NCI-H2081 (cell line): ENCODE measurements around the gene SFMBT1.
"Not testable (repeated sequence)": the region's sequence is repeated elsewhere in the genome, so short reads cannot be mapped to it uniquely, and the experiment has no call there.

ENCODE experiments used
- DNase-seq, 2 experiments: peaks; one replicate each; lab custom pipeline; 2025; lab: John Stamatoyannopoulos, UW

SFMBT1 gene

DNA sequence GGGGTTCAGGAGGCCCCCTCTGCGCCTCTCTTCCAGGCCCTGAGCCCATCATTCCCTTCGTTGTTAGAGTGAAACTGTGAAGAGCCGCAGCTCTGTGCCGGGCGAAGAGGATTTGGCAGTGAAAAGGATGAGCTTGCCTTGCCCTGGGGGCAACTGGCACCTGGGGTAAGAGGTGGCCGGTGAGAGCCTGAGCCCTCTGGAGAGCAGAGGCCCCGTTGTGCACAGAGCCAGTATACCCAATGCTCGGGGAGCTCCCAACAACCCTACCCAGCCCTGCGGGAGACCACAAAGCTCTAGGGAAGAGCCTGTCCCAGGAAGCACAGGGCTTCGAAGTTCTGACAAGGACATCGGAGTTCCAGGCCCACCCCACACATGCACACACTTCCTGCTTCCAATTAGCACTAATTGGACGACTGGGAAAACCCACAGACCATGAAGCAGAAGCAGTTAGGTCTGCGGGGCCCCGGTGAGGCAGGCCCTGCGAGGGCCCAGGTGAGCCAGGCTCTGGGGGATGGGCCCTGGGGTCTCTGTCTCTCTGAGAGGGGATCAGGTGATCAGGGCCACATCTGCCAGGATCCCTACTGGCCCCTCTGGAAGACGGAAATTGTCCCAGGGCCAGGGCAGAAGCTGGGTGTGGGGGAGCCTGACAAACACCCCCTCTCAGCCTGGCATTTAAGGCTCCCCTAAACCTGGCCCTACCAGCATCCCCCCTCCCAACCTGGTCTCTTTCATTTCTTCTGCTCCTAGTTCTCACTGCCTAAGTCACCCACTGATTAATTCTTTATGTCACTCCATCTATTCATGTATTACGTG lies 27.9 kb upstream of the SFMBT1 start:
- no peak for DNase-seq

DNA sequence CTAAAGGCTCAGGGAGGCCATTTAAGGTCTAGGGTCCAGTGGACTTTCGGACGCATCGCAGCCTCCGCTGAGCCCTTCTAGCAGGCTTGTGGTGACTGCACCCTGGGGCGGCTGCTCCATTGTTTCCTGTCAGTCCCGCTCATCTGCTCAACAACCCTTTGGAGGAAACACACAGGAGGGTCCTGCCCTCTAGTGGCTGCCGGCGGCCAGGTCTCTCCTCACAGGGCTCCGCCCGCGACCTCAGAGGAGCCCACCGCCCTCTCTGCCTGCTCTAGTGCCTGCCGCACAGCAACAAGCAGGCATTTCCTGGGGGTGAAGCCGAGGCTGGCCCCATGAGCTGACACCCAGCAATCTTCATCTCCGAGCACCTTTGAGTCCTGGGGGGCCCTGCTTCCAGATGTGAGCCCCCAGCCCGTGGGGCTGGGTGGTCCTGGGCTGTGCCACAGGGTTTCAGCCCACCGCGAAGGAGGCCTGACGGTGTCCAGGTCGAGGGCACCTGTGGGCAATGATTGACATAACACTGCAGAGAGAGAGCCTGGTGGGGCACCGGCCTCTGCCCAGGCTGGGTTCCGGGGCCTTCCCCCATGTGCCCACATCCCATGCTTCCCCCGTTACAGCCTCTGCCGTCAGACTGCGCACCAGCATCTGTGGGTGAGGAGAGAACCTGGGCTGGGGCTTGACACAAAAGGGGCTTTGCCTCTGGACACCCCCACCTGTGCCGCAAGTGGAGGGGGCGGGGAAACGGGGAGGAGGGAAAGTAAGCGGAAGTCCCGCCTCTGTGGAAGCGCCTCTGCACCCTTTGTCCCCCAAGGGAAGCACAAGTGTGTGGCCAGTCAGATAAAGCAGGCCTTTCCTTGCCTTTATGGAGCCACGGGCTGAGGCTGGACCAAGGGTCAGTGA lies 27.0 kb upstream of the SFMBT1 start:
- DNase-seq = peak; percentile 71 to 77

DNA sequence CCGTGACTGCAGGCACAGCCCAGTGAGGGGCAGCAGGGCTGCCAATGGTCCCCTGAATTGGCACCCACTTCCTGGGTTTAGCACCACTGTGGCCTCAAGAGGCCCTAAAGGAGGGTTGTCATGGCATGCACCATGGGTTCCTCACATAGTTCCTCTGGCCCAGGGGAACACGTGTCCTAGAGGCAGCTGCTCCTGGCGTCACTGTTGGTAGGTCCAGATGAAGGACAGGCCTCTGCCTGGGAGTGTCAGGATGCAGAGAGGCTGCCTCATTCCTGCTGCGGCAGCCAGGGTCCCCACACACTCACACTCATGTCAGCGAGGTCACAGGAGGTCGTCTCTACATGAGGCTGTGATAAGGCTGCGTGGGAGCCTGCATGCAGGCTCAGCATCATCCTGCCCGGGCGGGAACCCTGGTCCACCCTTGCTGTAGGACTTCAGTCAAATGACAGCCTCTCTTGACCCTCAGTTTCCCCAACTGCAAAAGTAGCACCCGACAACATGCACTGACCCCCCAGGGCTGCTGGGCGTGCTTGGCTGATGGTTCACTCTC lies 26.1 kb upstream of the SFMBT1 start:
- DNase-seq = no peak

DNA sequence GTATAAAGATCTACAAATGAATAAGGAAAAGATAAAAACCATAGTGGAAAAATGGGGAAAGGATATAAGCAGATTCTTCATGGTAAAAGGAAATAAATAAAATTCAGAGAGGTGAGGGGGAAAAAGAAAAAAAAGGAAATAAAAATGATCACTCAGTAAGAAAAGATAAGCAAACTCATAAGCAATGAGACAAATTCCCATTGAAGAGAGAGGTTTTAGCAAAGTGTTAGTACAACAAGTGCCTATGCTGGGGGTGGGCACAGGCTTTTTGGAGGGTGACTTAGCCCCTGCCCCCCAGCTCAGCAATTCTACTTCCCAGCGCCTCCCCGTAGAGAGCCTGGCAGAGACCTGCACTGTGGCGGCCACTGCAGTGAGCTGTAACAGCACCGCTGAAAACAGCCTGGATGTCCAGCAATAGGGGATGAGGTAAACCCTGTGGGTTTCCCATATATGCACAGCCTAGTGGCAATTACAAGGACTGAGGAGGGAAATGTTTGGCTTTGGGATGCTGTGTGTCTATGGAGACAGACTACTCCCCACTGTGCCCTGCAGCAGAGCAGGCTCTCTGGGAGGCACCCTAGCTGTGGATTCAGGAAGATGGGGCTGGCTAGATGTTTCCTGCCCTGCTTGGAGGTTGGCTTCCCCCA lies 23.7 kb upstream of the SFMBT1 start:
- peak in 1 of 2 experiments; percentile 8 for DNase-seq

DNA sequence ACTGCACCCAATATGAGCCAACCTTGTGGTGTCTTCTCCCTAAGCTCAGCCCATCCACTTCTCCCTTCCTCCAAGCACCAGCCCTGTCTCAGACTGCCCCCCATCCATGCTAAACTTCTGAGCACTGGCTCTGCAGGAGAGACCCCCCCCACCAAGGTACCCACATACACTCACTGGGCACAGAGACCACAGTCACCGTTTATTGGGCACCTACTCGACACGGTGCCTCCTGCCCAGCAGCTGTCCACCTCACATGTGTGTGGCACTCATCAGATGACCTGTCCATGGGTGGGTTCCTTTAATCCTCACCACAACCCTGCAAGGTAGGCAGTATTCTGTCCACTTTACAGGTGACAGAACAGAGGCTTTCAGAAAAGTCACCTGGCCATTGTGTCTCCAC lies 22.3 kb upstream of the SFMBT1 start:
- DNase-seq = no peak

DNA sequence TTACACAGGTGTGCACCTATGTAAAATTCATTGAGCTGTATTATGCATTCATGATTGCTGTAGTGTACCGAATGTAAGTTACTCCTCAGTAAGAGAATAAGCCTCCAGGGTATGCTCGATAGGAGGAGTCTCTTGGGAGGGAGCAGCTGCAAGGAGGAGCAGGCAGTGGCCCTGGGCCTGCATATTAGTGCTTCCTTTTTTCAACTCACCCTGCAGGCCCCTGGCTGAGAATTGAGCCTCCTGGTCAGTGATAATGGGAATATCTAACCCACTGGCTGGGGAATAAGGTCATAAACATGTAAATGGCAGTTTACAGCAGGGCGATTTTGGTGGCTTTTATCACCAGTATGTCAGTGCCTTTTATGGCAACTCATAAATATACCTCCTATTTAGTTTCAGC lies 21.7 kb upstream of the SFMBT1 start:
- DNase-seq = no peak

DNA sequence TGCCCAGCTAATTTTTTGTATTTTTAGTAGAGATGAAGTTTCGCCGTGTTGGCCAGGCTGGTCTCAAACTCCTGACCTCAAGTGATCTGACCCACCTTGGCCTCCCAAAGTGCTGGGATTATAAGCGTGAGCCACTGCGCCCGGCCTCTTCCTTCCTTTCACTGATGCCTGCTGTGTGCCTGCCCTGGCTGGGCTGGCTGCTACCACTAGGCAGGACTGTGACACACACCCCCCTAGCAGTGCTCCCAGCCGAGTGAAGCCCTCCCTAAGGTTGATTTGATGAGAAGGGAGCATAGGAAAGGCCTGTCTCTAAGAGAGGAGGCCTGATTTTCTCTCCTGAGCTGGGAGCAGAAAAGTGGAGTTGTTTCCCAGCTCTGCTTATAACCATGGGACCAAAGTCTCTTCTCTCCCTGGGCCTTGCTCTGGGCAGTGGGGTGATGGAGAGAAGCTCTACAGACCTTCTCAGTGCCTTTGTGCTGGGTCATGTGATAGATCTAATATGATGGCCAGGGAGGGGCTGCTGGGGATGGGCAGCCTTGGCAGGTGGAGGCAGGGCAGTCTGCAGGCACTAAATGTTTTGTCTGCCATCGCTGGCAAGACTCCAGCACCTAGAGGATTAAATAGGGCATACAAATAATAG lies 20.1 kb upstream of the SFMBT1 start:
- peak in 1 of 2 experiments; percentile 43 for DNase-seq

DNA sequence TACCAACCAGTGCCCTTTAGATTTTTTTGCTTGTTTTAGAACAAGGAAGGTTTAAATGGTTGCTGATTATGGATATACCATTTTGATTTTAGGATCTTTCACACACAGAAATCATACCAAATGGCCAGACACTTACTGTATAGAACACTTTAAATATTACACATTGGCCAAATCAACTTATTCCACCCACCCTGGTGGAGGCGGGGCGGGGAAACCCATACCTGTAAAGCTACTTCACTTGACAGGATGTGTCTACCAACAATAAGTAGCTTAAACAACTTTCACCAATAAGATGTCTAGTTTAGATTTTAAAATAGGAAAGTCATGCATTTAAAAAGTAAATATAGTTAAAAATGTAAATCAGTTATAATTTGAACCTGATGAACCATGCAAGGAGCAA lies 17.0 kb upstream of the SFMBT1 start:
- no peak for DNase-seq

DNA sequence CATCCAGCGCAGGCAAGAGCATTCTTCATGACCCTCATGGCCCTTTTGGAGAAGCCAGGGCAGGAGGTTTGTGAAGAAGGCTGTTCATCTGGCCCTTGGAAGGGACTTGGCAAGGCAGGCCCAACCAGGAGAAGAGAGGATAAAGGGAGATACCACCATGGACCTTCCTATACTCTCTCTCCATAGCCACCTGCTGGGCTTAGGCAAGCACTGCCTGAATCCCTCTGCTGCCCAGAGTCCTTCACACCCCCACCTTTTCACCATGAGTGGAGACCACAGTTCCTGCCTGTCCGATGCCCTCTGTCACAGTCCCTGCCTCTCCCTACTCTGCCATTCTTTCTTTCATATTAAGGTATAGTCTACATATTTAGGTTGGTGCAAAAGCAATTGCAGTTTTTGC lies 10.6 kb upstream of the SFMBT1 start:
- DNase-seq = no peak

DNA sequence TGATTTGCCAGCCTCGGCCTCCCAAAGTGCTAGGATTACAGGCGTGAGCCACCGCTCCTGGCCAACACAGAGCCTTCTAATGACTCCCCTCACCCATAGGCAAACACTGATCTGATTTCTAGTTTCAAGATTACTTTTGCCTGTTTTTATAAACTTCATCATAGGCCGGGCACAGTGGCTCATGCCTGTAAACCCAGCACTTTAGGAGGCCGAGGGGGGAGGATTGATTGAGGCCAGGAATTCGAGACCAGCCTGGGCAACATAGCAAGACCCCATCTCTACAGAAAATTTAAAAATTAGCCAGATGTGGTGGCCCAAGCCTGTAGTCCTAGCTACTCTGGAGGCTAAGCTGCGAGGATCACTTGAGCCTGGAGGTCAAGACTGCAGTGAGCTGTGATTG lies 8.4 kb upstream of the SFMBT1 start:
- DNase-seq = not testable (repeated sequence)

DNA sequence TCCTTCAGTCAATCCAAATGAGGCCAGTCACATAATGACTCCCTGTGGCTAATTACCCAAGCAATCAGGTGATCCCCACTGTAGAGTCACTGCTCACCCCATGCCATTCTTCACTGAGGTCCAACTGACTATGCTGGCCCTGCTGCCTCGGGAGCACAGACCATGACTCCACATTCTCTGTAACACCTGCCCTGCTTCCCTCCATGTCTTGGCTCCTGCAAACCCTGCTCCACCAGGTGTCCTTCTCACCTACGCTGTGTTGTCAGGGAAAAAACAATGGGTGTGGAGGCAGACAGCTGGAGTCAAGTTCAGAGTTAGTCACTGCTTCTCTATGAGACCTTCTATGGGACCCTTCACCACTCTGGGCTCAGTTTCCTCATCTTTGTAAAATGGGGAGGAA lies 6.1 kb upstream of the SFMBT1 start:
- no peak for DNase-seq

DNA sequence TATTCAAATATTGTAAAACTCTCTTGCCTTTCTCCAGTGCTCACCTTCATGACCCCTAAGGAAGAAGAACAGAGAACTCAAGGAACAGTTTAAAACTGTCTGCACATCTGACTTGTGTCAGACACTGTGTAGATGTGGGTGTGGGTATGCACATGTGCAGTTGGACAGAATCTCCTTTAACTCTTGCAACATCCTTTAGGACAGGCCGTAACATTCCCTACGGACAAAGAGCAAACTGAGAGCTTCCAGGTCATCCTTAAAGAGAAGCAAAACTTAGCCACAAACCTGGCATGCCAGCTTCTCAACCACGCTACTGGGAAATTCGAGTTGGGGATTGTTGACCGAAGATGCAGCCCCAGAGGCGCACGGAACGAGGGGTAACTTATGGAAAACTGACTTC lies 4.1 kb upstream of the SFMBT1 start:
- DNase-seq = no peak

DNA sequence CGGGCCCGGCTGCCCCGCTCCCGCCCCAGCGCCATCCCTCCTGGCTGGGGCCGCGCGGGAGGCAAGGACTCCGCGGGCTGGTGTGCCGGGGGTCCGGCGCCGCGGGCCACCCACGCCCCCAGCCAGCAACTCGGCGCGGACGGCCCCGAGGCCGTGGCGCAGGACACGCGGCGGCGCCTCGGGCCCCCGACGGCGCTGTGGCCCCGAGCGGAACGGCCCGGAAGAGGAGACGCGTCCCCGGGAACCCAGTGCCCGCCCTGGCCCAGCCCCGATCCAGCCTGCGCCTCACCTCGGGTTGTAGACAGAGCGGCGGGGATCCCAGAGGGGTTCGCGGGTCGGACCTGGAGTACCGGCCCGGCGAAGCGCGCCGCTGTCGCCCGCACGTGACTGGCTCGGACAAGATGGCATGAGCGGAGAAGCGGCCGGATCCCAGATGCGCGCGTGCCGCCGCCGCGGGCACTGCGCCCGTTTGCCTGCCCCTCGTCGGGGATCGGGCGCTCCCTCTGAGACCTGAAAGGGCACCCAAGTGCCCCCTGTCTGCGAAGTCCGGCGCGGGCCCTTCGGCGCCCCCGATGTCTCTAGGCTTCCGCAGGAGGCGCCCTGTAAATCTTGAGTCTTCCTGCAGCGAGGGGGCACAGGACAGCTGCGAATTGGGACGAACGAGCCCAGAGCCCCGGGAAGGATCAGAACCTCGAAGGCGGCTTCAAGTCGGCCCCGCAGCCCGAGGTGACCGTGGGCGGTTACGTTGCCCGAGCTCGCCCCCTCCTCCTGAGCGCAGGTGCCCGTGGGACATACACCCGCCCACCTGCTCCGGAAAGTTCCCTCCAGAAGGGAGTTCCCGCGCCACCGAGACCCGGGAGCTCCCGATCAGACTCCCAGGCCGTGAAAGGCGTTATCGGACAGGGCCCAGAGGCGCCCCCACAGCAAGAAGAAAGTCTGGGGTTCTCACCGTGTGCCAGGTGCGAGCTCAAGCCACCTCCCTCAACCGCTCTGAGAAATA lies 598 bp upstream of the SFMBT1 start:
- peak in 1 of 2 experiments; percentile 34 for DNase-seq

DNA sequence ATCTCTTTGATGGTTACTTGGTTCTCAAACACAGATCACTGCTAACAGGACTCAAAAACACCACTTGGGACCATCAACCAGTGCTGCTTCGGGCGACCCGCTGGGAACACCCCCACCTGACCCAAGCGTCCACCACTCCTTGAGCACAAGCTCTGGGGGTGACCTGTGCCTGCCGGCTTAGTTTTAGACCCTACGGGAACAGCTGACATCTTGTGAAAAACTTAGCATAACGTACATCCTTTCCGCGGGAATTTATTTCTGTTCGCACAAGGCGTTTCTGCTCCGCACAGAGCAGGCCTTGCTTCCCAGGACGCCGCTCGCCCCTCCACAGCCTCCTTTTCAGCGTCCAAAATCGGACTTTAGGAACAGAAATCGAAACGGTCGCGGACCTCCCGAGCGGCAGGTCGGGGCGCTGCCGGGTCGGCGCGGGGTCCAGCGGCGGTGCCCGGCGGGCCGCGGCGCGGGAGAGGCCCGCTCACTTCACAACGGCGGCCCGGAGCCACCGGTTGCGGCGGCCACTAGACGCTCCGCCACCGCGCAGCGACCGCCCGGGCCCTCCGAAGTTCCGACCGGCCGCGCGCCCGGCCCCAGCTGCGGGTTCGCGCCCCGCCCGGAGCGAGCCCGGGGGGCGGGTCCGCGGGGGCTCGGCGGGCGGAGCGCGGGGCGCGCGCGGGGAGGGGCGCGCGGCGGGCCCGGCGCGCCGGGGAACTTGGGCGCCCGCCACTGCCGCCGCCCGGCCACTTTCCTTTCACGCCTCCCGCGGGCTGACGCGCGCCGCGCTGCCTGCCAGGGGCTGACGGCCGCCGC lies 959 bp downstream of the SFMBT1 start:
- DNase-seq = peak; percentile 28 to 36

DNA sequence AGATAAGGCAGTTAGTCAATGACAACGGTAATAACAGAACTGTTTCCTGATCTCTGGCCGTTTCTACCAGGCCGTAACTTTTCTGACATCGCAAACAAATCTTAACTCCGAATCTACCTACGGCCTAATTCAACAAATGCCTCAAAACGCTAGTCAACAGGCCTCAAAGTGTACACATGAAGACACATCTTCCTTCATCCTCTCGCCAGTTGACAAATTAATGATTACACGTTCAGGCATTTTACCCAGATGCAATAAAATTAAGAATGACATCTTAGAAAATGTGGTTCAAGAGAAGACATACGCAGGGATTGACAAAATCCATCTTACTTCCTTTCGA lies 1.5 kb downstream of the SFMBT1 start:
- no peak for DNase-seq

DNA sequence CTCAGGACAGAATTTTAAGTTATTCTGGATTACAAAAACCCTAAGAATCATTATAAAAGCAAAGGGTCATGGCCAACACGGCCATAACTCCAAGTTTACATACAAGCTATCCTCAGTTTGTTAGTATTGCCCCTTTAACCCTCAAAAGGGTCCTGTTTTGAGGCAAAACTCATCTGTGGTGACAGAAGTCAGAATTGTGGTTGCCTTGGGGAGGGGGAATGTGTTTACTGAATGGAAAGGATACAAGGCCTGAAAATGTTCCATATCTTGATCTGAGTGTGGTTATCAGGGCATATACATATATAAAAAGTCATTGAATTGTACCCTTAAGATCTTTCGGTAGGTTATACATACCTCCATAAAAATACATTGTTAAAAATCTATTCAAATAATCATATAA lies 2.1 kb downstream of the SFMBT1 start:
- DNase-seq = no peak

DNA sequence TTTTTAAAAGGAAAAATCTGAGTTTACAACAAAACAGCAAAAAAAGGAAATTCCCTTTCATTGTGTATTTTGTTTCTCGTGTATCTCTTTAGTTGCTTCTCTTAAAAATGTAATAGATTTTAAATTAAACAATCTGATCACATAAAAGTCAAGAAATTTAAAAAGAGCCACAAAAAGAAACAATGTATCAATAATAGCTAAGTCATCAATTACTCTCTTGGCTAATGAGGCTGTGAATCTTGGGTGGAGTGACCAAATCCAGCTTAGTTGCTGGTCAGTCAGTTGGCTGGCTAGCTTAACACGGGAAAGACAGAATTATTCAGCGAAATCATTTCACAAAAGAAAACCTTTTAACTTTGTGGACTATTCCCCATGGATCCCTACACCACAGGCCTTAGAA lies 3.2 kb downstream of the SFMBT1 start:
- DNase-seq = no peak

DNA sequence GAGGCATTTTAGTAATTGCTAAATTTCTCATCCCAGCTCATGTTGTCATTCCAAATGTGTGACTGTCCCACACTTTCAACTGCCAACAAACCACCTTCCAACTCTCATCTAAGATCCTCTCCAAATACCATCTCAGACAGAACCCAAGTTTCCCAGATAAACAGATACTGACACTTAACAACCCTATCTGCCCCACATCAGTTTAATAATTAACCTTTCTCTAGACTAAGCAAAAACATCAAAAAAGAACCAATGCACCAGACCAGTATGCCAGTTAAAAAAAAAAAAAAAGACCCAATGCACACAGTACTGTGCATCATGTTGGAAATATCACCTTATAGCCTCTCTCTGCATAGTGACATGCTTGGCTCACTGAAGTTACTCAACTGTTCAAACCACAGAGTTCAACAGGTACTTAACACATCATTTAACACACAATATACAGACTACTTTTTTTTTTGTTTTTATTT lies 5.5 kb downstream of the SFMBT1 start:
- no peak for DNase-seq

DNA sequence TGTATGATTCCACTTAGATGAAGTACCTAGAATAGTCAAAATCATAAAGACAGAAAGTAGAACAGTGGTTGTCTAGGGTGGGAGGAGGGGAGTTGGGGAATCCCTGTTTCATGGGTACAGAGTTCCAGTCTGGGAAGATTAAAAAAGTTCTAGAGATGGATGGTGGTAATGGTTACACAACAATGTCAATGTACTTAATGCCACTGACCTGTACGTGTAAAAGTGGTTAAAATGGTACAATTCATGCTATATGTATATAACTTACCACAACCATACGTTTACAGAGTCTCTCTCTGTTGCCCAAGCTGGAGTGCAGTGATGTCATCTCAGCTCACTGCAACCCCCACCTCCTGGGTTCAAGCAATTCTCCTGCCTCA lies 6.5 kb downstream of the SFMBT1 start:
- no peak for DNase-seq
